Endothelial cell (in vitro differentiated cells): ENCODE data around the gene DMD. TPM values are rescaled to one million over a fixed set of nuclear protein-coding genes. Genes with fewer than 3 reads are reported as not detected.

ENCODE experiments used
- DNase-seq: peaks from one replicate; pipeline ENCODE4 v3.0.0; 2021; ENCODE audit warnings: low spot score
- H3K27ac Mint-ChIP-seq: one replicate; pipeline ENCODE4 v1.8.0; 2021; ENCODE audit warnings: mixed read lengths, inconsistent platforms; ENCODE audit not compliant: unreplicated experiment
- H3K27me3 Mint-ChIP-seq: one replicate; pipeline ENCODE4 v1.8.0; 2021; ENCODE audit warnings: mild to moderate bottlenecking, moderate library complexity, mixed read lengths, inconsistent platforms; ENCODE audit not compliant: unreplicated experiment
- H3K36me3 Mint-ChIP-seq: one replicate; pipeline ENCODE4 v1.8.0; 2021; ENCODE audit warnings: mild to moderate bottlenecking, low read depth, mixed read lengths, inconsistent platforms; ENCODE audit not compliant: unreplicated experiment
- H3K4me1 Mint-ChIP-seq: one replicate; pipeline ENCODE4 v1.8.0; 2021; ENCODE audit warnings: mild to moderate bottlenecking, mixed read lengths, inconsistent platforms; ENCODE audit not compliant: unreplicated experiment
- H3K4me3 Mint-ChIP-seq: one replicate; pipeline ENCODE4 v1.8.0; 2021; ENCODE audit warnings: mild to moderate bottlenecking, mixed read lengths, inconsistent platforms; ENCODE audit not compliant: unreplicated experiment
- H3K9me3 Mint-ChIP-seq: one replicate; pipeline ENCODE4 v1.8.0; 2021; ENCODE audit warnings: mixed read lengths, inconsistent platforms; ENCODE audit not compliant: unreplicated experiment
- CTCF ChIP-seq: fragments of 200-600 bp; sonication (generic); IDR thresholded peaks from one replicate; pipeline ENCODE4 v1.5.0; 2021; ENCODE audit warnings: antibody characterized with exemption; ENCODE audit not compliant: unreplicated experiment
- total RNA-seq: library from RNA; stranded (reverse); fragmentation: NEBNext Ultra II Directional; extraction: Animal tissue kit (Norgen Biotek cat#: 25700); gene quantifications from one replicate; pipeline ENCODE4 v1.2.1, GENCODE V29; 2021; ENCODE audit not compliant: unreplicated experiment

Gene DMD
- total RNA-seq, 1 donor from 2014 or later: 5.5 TPM

- no peak for DNase-seq
- Mint-ChIP-seq H3K4me1 (no peaks in the 10 kb centered on the region), H3K4me3 (no peak overlapping the region), H3K9me3 (no peaks in the 10 kb centered on the region), H3K27ac (no peak overlapping the region), H3K36me3 (no peaks in the 10 kb centered on the region), H3K27me3 (no peaks in the 10 kb centered on the region)
- no peak for TF ChIP-seq CTCF
Observed at GRCh38 chrX:33138677-33139249, 72.6 kb downstream of the DMD start.

GRCh38 chrX:33134164-33134563 lies 77.2 kb downstream of the DMD start:
- no peak overlapping the region for H3K27ac Mint-ChIP-seq

GRCh38 chrX:33133320-33133719 lies 78.0 kb downstream of the DMD start:
- no peak for TF ChIP-seq CTCF
- Mint-ChIP-seq H3K36me3 (no peaks in the 10 kb centered on the region), H3K27me3 (no peaks in the 10 kb centered on the region), H3K27ac (no peak overlapping the region), H3K4me1 (no peaks in the 10 kb centered on the region), H3K4me3 (no peak overlapping the region), H3K9me3 (no peaks in the 10 kb centered on the region)
- no peak for DNase-seq

More at GRCh38 chrX:33134164-33134563, 77.2 kb downstream of the DMD start:
- Mint-ChIP-seq H3K4me1 (no peaks in the 10 kb centered on the region), H3K36me3 (no peaks in the 10 kb centered on the region), H3K4me3 (no peak overlapping the region), H3K27me3 (no peaks in the 10 kb centered on the region), H3K9me3 (no peaks in the 10 kb centered on the region)
- DNase-seq: no peak
- TF ChIP-seq CTCF: no peak

- Mint-ChIP-seq H3K9me3 (no peaks in the 10 kb centered on the region), H3K36me3 (no peaks in the 10 kb centered on the region), H3K4me3 (no peak overlapping the region), H3K4me1 (no peaks in the 10 kb centered on the region), H3K27ac (no peak overlapping the region), H3K27me3 (no peaks in the 10 kb centered on the region)
- DNase-seq: no peak
- no peak for TF ChIP-seq CTCF
Observed at GRCh38 chrX:33132569-33132968, 78.8 kb downstream of the DMD start.

- no peaks in the 10 kb centered on the region for H3K4me1 Mint-ChIP-seq
Observed at GRCh38 chrX:33129607-33130006, 81.7 kb downstream of the DMD start.

More at GRCh38 chrX:33129607-33130006, 81.7 kb downstream of the DMD start:
- no peak overlapping the region for H3K27ac Mint-ChIP-seq
- no peak for TF ChIP-seq CTCF
- H3K36me3 Mint-ChIP-seq: no peaks in the 10 kb centered on the region
- no peaks in the 10 kb centered on the region for H3K27me3 Mint-ChIP-seq
- DNase-seq: no peak
- H3K9me3 Mint-ChIP-seq: no peaks in the 10 kb centered on the region
- no peak overlapping the region for H3K4me3 Mint-ChIP-seq
